Dedifferentiated amniotic fluid mesenchymal stem cell (primary cell): ENCODE data around the gene SLC4A7.

Experiments used
- DNase-seq: peaks from one replicate; pipeline ENCODE4 v3.0.0-alpha.2; 2016; ENCODE audit errors: extremely low spot score

The SLC4A7 gene

GRCh38 chr3:27325419-27325818, 158.8 kb downstream of the SLC4A7 start:
- DNase-seq: no peak

DNA sequence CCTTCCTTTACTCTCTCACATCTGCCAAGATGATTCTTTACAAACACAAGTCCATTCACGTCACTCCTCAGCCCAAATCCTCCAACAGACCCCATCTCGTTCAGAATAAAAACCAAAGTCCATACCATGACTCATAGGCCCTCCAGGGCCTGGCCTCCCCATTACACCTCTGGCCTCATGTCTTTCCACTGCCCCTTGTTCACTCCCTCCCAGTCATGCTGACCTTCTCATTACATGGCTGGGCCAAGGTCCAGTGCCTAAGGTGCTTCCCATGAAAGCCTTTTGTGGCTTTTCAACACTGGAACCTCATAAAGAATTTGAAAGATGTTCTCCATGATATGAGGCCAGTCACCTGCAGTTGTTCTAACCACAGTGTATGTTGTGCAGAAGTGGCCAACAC, 159.5 kb downstream of the SLC4A7 start:
- DNase-seq: no peak

- DNase-seq: no peak
These were observed 161.1 kb downstream of the SLC4A7 start for GRCh38 chr3:27323087-27323570.
